K562 (cell line): Measurements from ENCODE around the gene RIC8B.

Experiments used
- POLR2AphosphoS5 ChIP-seq: IDR thresholded peaks from 2 replicates; pipeline ENCODE4 v1.6.1; 2011; ENCODE audit warnings: mild to moderate bottlenecking, low read depth, low read length, moderate library complexity; ENCODE audit not compliant: control insufficient read depth, insufficient read depth
- RBM14 ChIP-seq: fragments of 200-400 bp; formaldehyde crosslinking; IDR thresholded peaks from 2 replicates; pipeline ENCODE4 v1.6.1; 2018; ENCODE audit warnings: low read depth, mild to moderate bottlenecking, low read length, moderate library complexity, borderline replicate concordance; ENCODE audit not compliant: insufficient read depth
- SOX6 ChIP-seq: fragments of 450-650 bp; IDR thresholded peaks from 2 replicates; pipeline ENCODE4 v1.6.1; 2014; ENCODE audit warnings: mild to moderate bottlenecking
- TF ChIP-seq, protein P1 (sequence below), 3 experiments: IDR thresholded peaks in 2 of 3; conservative IDR thresholded peaks in 1 of 3; 2 replicates each; pipeline ENCODE4 v1.5.1; 2011 to 2012; ENCODE audit warnings: low read length in 3 of 3, mild to moderate bottlenecking in 3 of 3, control low read depth in 2 of 3, improper control_type of control experiment in 1 of 3, inconsistent platforms in 1 of 3, low read depth in 1 of 3, mixed read lengths in 1 of 3, moderate library complexity in 1 of 3; ENCODE audit not compliant: insufficient read depth in 2 of 3
- TF ChIP-seq, protein P2 (sequence below): sonication (generic); formaldehyde crosslinking; IDR thresholded peaks from 2 replicates; pipeline ENCODE4 v1.8.0; 2022; ENCODE audit warnings: missing genetic modification reagents, mild to moderate bottlenecking, borderline replicate concordance

DNA sequence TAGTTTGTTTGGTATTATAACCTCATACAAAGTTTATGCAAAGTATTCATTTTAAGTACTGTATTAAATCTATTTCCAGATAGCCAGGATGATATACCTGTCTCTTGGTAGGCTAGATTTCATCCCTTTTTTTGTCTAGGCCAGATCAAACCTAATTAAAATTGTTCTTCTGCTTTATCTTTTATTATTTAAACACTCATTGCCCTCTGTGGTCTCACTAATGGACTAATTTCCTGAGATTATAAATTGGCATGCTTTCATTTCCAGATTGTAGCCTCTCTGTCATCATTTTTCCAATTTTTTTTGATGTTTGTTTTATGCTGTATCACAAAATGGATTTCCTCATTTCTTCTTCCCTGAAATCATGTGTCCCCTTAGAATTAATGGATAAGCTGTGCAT, 95.6 kb downstream of the RIC8B start:
- TF ChIP-seq POLR2AphosphoS5 (no peak), RBM14 (no peak), SOX6 (no peak)
- TF ChIP-seq, protein P1, sequence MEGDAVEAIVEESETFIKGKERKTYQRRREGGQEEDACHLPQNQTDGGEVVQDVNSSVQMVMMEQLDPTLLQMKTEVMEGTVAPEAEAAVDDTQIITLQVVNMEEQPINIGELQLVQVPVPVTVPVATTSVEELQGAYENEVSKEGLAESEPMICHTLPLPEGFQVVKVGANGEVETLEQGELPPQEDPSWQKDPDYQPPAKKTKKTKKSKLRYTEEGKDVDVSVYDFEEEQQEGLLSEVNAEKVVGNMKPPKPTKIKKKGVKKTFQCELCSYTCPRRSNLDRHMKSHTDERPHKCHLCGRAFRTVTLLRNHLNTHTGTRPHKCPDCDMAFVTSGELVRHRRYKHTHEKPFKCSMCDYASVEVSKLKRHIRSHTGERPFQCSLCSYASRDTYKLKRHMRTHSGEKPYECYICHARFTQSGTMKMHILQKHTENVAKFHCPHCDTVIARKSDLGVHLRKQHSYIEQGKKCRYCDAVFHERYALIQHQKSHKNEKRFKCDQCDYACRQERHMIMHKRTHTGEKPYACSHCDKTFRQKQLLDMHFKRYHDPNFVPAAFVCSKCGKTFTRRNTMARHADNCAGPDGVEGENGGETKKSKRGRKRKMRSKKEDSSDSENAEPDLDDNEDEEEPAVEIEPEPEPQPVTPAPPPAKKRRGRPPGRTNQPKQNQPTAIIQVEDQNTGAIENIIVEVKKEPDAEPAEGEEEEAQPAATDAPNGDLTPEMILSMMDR (IDR thresholded peaks at IDR 0.05 in 2 of 3, conservative IDR thresholded peaks at IDR 0.05 in 1 of 3; ENCODE audit: insufficient read depth in 2 of 3, low read depth in 1 of 3, low read length in 3 of 3), result no peak
- TF ChIP-seq, protein P2, sequence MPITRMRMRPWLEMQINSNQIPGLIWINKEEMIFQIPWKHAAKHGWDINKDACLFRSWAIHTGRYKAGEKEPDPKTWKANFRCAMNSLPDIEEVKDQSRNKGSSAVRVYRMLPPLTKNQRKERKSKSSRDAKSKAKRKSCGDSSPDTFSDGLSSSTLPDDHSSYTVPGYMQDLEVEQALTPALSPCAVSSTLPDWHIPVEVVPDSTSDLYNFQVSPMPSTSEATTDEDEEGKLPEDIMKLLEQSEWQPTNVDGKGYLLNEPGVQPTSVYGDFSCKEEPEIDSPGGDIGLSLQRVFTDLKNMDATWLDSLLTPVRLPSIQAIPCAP (CRISPR knock-in tag), result no peak
